H9 (cell line): Measurements from ENCODE around the gene OR10A6. TPM values are rescaled to one million over a fixed set of nuclear protein-coding genes. Genes with fewer than 3 reads are reported as not detected.
A peak's percentile ranks its signal among the peaks of the same experiment; 100 is the strongest.

Experiments
- DNase-seq: peaks from one replicate; pipeline ENCODE4 v3.0.0-alpha.2; 2017
- H2AFZ ChIP-seq: one replicate; pipeline ENCODE4 v1.6.1; 2013; ENCODE audit warnings: mild to moderate bottlenecking, low read length, control low read depth, moderate library complexity
- H2AK5ac ChIP-seq: 2 replicates; pipeline ENCODE4 v1.6.1; 2013; ENCODE audit warnings: low read length, control low read depth, mixed read lengths; ENCODE audit not compliant: insufficient read length
- H2BK120ac ChIP-seq: one replicate; pipeline ENCODE4 v1.6.1; 2013; ENCODE audit warnings: low read depth, mild to moderate bottlenecking, low read length, control low read depth, inconsistent platforms; ENCODE audit not compliant: poor library complexity, severe bottlenecking
- H2BK12ac ChIP-seq: 2 replicates; pipeline ENCODE4 v1.6.1; 2013; ENCODE audit warnings: low read length, control low read depth, mixed read lengths, low read depth; ENCODE audit not compliant: insufficient read length
- H2BK15ac ChIP-seq: 2 replicates; pipeline ENCODE4 v1.6.1; 2013; ENCODE audit warnings: low read depth, low read length, control low read depth
- H2BK20ac ChIP-seq: one replicate; pipeline ENCODE4 v1.6.1; 2013; ENCODE audit warnings: low read depth, mild to moderate bottlenecking, low read length, control low read depth, inconsistent platforms; ENCODE audit not compliant: poor library complexity, severe bottlenecking
- H2BK5ac ChIP-seq: 2 replicates; pipeline ENCODE4 v1.6.1; 2013; ENCODE audit warnings: low read length, control low read depth, mixed read lengths; ENCODE audit not compliant: insufficient read length
- H3K14ac ChIP-seq: 2 replicates; pipeline ENCODE4 v1.6.1; 2013; ENCODE audit warnings: low read length, control low read depth; ENCODE audit not compliant: insufficient read depth
- H3K18ac ChIP-seq: 2 replicates; pipeline ENCODE4 v1.6.1; 2013; ENCODE audit warnings: low read depth, mild to moderate bottlenecking, mixed read lengths, low read length, control low read depth; ENCODE audit not compliant: insufficient read length
- H3K23ac ChIP-seq: 2 replicates; pipeline ENCODE4 v1.6.1; 2013; ENCODE audit warnings: low read length, control low read depth, mixed read lengths, low read depth; ENCODE audit not compliant: insufficient read length
- H3K23me2 ChIP-seq: 2 replicates; pipeline ENCODE4 v1.6.1; 2013; ENCODE audit warnings: low read depth, mild to moderate bottlenecking, mixed read lengths, low read length, control low read depth; ENCODE audit not compliant: insufficient read length, poor library complexity, severe bottlenecking
- H3K27ac ChIP-seq: 2 replicates; pipeline ENCODE4 v1.5.1; 2013; ENCODE audit warnings: low read length, control low read depth, mixed read lengths, low read depth; ENCODE audit not compliant: insufficient read length
- H3K27me3 ChIP-seq: 2 replicates; pipeline ENCODE4 v1.6.1; 2013; ENCODE audit warnings: low read length, control low read depth, inconsistent platforms; ENCODE audit not compliant: insufficient read depth
- H3K4ac ChIP-seq: 2 replicates; pipeline ENCODE4 v1.6.1; 2013; ENCODE audit warnings: low read depth, mild to moderate bottlenecking, control low read depth, inconsistent platforms, low read length, moderate library complexity
- H3K4me1 ChIP-seq: 2 replicates; pipeline ENCODE4 v1.6.1; 2013; ENCODE audit warnings: low read length, control low read depth, inconsistent platforms; ENCODE audit not compliant: insufficient read depth
- H3K4me2 ChIP-seq: 2 replicates; pipeline ENCODE4 v1.6.1; 2013; ENCODE audit warnings: low read length, control low read depth, mixed read lengths; ENCODE audit not compliant: insufficient read length, insufficient read depth
- H3K56ac ChIP-seq: 2 replicates; pipeline ENCODE4 v1.6.1; 2013; ENCODE audit warnings: low read depth, mild to moderate bottlenecking, mixed read lengths, low read length, control low read depth; ENCODE audit not compliant: insufficient read length
- H3K79me1 ChIP-seq: 2 replicates; pipeline ENCODE4 v1.6.1; 2013; ENCODE audit warnings: low read depth, mild to moderate bottlenecking, moderate library complexity, low read length, control low read depth, inconsistent platforms; ENCODE audit not compliant: insufficient read depth, poor library complexity, severe bottlenecking
- H3K79me2 ChIP-seq: 2 replicates; pipeline ENCODE4 v1.6.1; 2013; ENCODE audit warnings: low read length, control low read depth, inconsistent platforms; ENCODE audit not compliant: insufficient read depth
- H3K9ac ChIP-seq: 2 replicates; pipeline ENCODE4 v1.6.1; 2013; ENCODE audit warnings: low read length, control low read depth, mixed read lengths; ENCODE audit not compliant: insufficient read length; ENCODE audit errors: extremely low read depth
- H3K9me3 ChIP-seq: one replicate; pipeline ENCODE4 v1.6.1; 2013; ENCODE audit warnings: low read depth, low read length, inconsistent platforms; ENCODE audit not compliant: control insufficient read depth
- H3T11ph ChIP-seq: one replicate; pipeline ENCODE4 v1.6.1; 2013; ENCODE audit warnings: mild to moderate bottlenecking, low read length, control low read depth, inconsistent platforms
- H4K20me1 ChIP-seq: one replicate; pipeline ENCODE4 v1.6.1; 2013; ENCODE audit not compliant: control insufficient read depth, insufficient read length, insufficient read depth
- H4K5ac ChIP-seq: 2 replicates; pipeline ENCODE4 v1.6.1; 2013; ENCODE audit warnings: low read depth, mild to moderate bottlenecking, mixed read lengths, low read length, control low read depth; ENCODE audit not compliant: insufficient read length
- H4K8ac ChIP-seq: replicated peaks from 2 replicates; pipeline ENCODE4 v1.6.1; 2013; ENCODE audit warnings: low read length, control low read depth, mixed read lengths, low read depth; ENCODE audit not compliant: insufficient read length
- H4K91ac ChIP-seq: 2 replicates; pipeline ENCODE4 v1.6.1; 2013; ENCODE audit warnings: low read depth, mild to moderate bottlenecking, moderate library complexity, mixed read lengths, low read length, control low read depth; ENCODE audit not compliant: insufficient read length
- H3K27ac Mint-ChIP-seq, 3 experiments: 2 replicates in 2 of 3; 3 replicates in 1 of 3; pipeline ENCODE4 v1.8.0; 2020 to 2021; ENCODE audit warnings: mixed read lengths in 3 of 3, mild to moderate bottlenecking in 1 of 3, moderate library complexity in 1 of 3
- H3K27me3 Mint-ChIP-seq: 2 replicates; pipeline ENCODE4 v1.8.0; 2021; ENCODE audit warnings: low read depth, mild to moderate bottlenecking, moderate library complexity, mixed read lengths
- H3K36me3 Mint-ChIP-seq, 3 experiments: 2 replicates in 2 of 3; 3 replicates in 1 of 3; pipeline ENCODE4 v1.8.0; 2020 to 2021; ENCODE audit warnings: low read depth in 3 of 3, mixed read lengths in 3 of 3; ENCODE audit not compliant: insufficient read depth in 1 of 3
- H3K4me1 Mint-ChIP-seq, 2 experiments: 2 replicates each; pipeline ENCODE4 v1.8.0; 2020; ENCODE audit warnings: mixed read lengths in 2 of 2
- H3K4me3 Mint-ChIP-seq, 2 experiments: 2 replicates in 1 of 2; 3 replicates in 1 of 2; pipeline ENCODE4 v1.8.0; 2020 to 2021; ENCODE audit warnings: mild to moderate bottlenecking in 2 of 2, mixed read lengths in 2 of 2, moderate library complexity in 1 of 2
- H3K9me3 Mint-ChIP-seq, 2 experiments: 2 replicates in 1 of 2; 3 replicates in 1 of 2; pipeline ENCODE4 v1.8.0; 2020; ENCODE audit warnings: mild to moderate bottlenecking in 2 of 2, mixed read lengths in 2 of 2, moderate library complexity in 1 of 2
- WGBS: extraction: QIAGEN DNeasy Blood & Tissue Kit; methylation state at CpG from one replicate; pipeline ENCODE4 v1.1.7; 2013; ENCODE audit warnings: missing lambda C conversion rate, low lambda C conversion rate, mixed read lengths; ENCODE audit not compliant: insufficient read length; ENCODE audit errors: extremely low coverage; 5-methylcytosine and 5-hydroxymethylcytosine counted together
- total RNA-seq: library from RNA; stranded (reverse); gene quantifications from 2 replicates; pipeline ENCODE4 v1.2.1, GENCODE V29; 2021
- TF ChIP-seq, protein P1 (sequence below): fragments of 200-600 bp; sonication (generic); conservative IDR thresholded peaks from 3 replicates; pipeline ENCODE4 v1.8.0; 2021; ENCODE audit warnings: antibody characterized with exemption, mild to moderate bottlenecking

Gene OR10A6
- total RNA-seq, 1 experiment from 2014 or later, result not detected

DNA sequence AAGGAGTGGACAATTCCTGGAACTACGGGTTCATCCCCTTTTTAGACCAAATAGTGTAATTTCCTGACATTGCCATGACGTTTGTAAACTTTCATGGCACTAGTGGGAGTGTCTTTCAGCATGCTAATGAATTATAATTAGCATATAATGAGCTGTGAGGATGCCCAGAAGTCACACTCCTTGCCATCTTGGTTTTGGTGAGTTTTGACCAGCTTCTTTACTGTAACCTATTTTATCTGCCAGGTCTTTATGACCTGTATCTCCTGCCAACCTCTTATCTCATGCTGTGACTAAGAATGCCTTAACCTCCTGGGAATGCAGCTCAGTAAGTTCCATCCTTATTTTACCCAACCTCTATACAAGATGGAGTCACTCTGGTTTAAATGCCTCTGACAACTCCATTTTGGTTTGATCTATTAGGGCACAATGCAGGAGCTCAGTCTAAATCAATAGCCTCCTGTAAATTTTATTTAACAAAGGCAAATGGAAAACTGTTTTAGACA is 20.7 kb downstream of the OR10A6 start:
- no peaks in the 10 kb centered on the region for H4K20me1 ChIP-seq
- no peaks in the 10 kb centered on the region for H3K27me3 ChIP-seq
- Mint-ChIP-seq H3K9me3 (no peaks in the 10 kb centered on the region; a peak in 1 of 5 replicates), H3K4me3 (no peak overlapping the region), H3K27ac (peak overlapping the region in 2 of 3 experiments; percentile 3 to 31; a peak in 4 of 7 replicates), H3K36me3 (no peaks in the 10 kb centered on the region), H3K4me1 (peaks cover 55 to 57% of the 10 kb centered on the region in 2 experiments), H3K27me3 (no peaks in the 10 kb centered on the region)
- no peak for DNase-seq
- H3K23ac ChIP-seq, result no peak overlapping the region
- no peaks in the 10 kb centered on the region for H3K23me2 ChIP-seq
- no peak overlapping the region for H2BK120ac ChIP-seq
- no CpG with 5 or more reads among the region's 2 CpGs for WGBS
- H2BK15ac ChIP-seq, result no peak overlapping the region
- H3K4me2 ChIP-seq, result no peak overlapping the region
- H4K8ac ChIP-seq, result no peak overlapping the region
- H3K79me1 ChIP-seq, result no peaks in the 10 kb centered on the region
- no peak overlapping the region for H4K91ac ChIP-seq
- H3T11ph ChIP-seq, result no peak overlapping the region
- no peak overlapping the region for H2AFZ ChIP-seq
- H4K5ac ChIP-seq, result no peak overlapping the region
- H3K9me3 ChIP-seq, result no peaks in the 10 kb centered on the region
- H3K14ac ChIP-seq, result no peak overlapping the region
- TF ChIP-seq, protein P1, sequence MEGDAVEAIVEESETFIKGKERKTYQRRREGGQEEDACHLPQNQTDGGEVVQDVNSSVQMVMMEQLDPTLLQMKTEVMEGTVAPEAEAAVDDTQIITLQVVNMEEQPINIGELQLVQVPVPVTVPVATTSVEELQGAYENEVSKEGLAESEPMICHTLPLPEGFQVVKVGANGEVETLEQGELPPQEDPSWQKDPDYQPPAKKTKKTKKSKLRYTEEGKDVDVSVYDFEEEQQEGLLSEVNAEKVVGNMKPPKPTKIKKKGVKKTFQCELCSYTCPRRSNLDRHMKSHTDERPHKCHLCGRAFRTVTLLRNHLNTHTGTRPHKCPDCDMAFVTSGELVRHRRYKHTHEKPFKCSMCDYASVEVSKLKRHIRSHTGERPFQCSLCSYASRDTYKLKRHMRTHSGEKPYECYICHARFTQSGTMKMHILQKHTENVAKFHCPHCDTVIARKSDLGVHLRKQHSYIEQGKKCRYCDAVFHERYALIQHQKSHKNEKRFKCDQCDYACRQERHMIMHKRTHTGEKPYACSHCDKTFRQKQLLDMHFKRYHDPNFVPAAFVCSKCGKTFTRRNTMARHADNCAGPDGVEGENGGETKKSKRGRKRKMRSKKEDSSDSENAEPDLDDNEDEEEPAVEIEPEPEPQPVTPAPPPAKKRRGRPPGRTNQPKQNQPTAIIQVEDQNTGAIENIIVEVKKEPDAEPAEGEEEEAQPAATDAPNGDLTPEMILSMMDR, result no peak
- H3K79me2 ChIP-seq, result no peaks in the 10 kb centered on the region
- H2AK5ac ChIP-seq, result no peak overlapping the region
- no peak overlapping the region for H3K4ac ChIP-seq
- H3K18ac ChIP-seq, result no peak overlapping the region
- no peak overlapping the region for H2BK20ac ChIP-seq
- no peak overlapping the region for H2BK5ac ChIP-seq
- no peak overlapping the region for H2BK12ac ChIP-seq
- H3K9ac ChIP-seq, result no peak overlapping the region
- H3K56ac ChIP-seq, result no peak overlapping the region
- H3K4me1 ChIP-seq, result peaks cover 10% of the 10 kb centered on the region; the same call in 1 of the 2 replicates
- H3K27ac ChIP-seq, result peak overlapping the region; percentile 73
